ENCODE data around the gene NEK10. TPM values are rescaled to one million over a fixed set of nuclear protein-coding genes. Genes with fewer than 3 reads are reported as not detected.

The NEK10 gene
- total and polyA plus RNA-seq, 2 of the 13 experiments (the other 11 are each of a cell fraction or from before 2014, with no cell fraction given) = 2.8 to 14.2 TPM

GRCh38 chr3:27127195-27127594 is 242.0 kb downstream of the NEK10 start (continued):
- TF ChIP-seq PATZ1 (CRISPR knock-in tag; IDR thresholded peaks at IDR 0.05) (no peak), CAMTA2 (CRISPR knock-in tag; IDR thresholded peaks at IDR 0.05; ENCODE audit: borderline replicate concordance) (no peak), AHDC1 (CRISPR knock-in tag; IDR thresholded peaks at IDR 0.05; ENCODE audit: borderline replicate concordance) (peak; percentile 67; the same call in 1 of the 2 replicates), TFE3 (CRISPR knock-in tag; IDR thresholded peaks at IDR 0.05) (peak; percentile 50), TRAFD1 (CRISPR knock-in tag; IDR thresholded peaks at IDR 0.05; ENCODE audit: borderline replicate concordance) (no peak), GMEB1 (CRISPR knock-in tag; IDR thresholded peaks at IDR 0.05; ENCODE audit: borderline replicate concordance) (no peak), ZBTB42 (CRISPR knock-in tag; IDR thresholded peaks at IDR 0.05) (no peak), MEIS2 (CRISPR knock-in tag; IDR thresholded peaks at IDR 0.05) (no peak), GTF3A (CRISPR knock-in tag; conservative IDR thresholded peaks at IDR 0.05) (no peak), ZSCAN20 (CRISPR knock-in tag; IDR thresholded peaks at IDR 0.05; ENCODE audit: borderline replicate concordance) (no peak), SCMH1 (CRISPR knock-in tag; IDR thresholded peaks at IDR 0.05; ENCODE audit: borderline replicate concordance) (no peak)

Data from HepG2 (cell line).